Fibroblast of lung (primary cell): ENCODE measurements around the gene ASXL1. TPM values are rescaled to one million over a fixed set of nuclear protein-coding genes. Genes with fewer than 3 reads are reported as not detected.

ENCODE experiments used
- DNase-seq, 2 donors: peaks; one replicate each; pipeline versions ENCODE4 v3.0.0 to v3.0.0-alpha.2; 2010; ENCODE audit warnings: low read depth in 2 of 2
- H2AFZ ChIP-seq: 2 replicates; pipeline ENCODE4 v1.5.1; 2012; ENCODE audit warnings: low read length, control low read depth, inconsistent platforms
- H3K27ac ChIP-seq: 2 replicates; pipeline ENCODE4 v1.5.1; 2011; ENCODE audit warnings: low read length, control low read depth; ENCODE audit not compliant: insufficient read depth
- H3K27me3 ChIP-seq: 2 replicates; pipeline ENCODE4 v1.5.1; 2011; ENCODE audit warnings: mild to moderate bottlenecking, low read length; ENCODE audit not compliant: control insufficient read depth, insufficient read depth
- H3K36me3 ChIP-seq: 2 replicates; pipeline ENCODE4 v1.5.1; 2011; ENCODE audit warnings: low read length; ENCODE audit not compliant: control insufficient read depth, insufficient read depth
- H3K4me1 ChIP-seq: 2 replicates; pipeline ENCODE4 v1.5.1; 2011; ENCODE audit warnings: low read length; ENCODE audit not compliant: control insufficient read depth, insufficient read depth; ENCODE audit errors: extremely low read depth
- H3K4me2 ChIP-seq: 2 replicates; pipeline ENCODE4 v1.5.1; 2011; ENCODE audit warnings: low read length, control low read depth; ENCODE audit not compliant: insufficient read depth; ENCODE audit errors: extremely low read depth
- H3K4me3 ChIP-seq, 4 experiments: fragments of 200-600 bp in 1 of 4; sonication (generic) in 1 of 4; replicated peaks in 1 of 4; 2 replicates each; pipeline ENCODE4 v1.5.1; 2011 to 2016; ENCODE audit warnings: low read length in 4 of 4, low read depth in 3 of 4, mild to moderate bottlenecking in 3 of 4, control low read depth in 2 of 4, inconsistent platforms in 1 of 4, mixed read lengths in 1 of 4; ENCODE audit not compliant: insufficient read depth in 1 of 4; ENCODE audit errors: control extremely low read depth in 1 of 4
- H3K79me2 ChIP-seq: 2 replicates; pipeline ENCODE4 v1.5.1; 2012; ENCODE audit warnings: mild to moderate bottlenecking, low read length, inconsistent platforms; ENCODE audit not compliant: control insufficient read depth, insufficient read depth
- H3K9ac ChIP-seq: 2 replicates; pipeline ENCODE4 v1.5.1; 2011; ENCODE audit warnings: mild to moderate bottlenecking, low read length, control low read depth; ENCODE audit not compliant: insufficient read depth
- H3K9me3 ChIP-seq: 2 replicates; pipeline ENCODE4 v1.5.1; 2012; ENCODE audit warnings: low read depth, low read length; ENCODE audit not compliant: control insufficient read depth, insufficient read depth
- H4K20me1 ChIP-seq: 2 replicates; pipeline ENCODE4 v1.5.1; 2011; ENCODE audit warnings: low read length; ENCODE audit not compliant: control insufficient read depth, insufficient read depth; ENCODE audit errors: extremely low read depth
- EZH2 ChIP-seq: IDR thresholded peaks from 2 replicates; pipeline ENCODE4 v1.5.1; 2012; ENCODE audit warnings: low read length, control low read depth, mild to moderate bottlenecking; ENCODE audit errors: missing control alignments
- polyA plus RNA-seq, 2 donors: library from polyadenylated mRNA; depleted of rRNA in 1 of 2; stranded (reverse) in 1 of 2; unstranded in 1 of 2; fragments of >200 nt; gene quantifications; 2 replicates each; pipeline ENCODE4 v1.2.1, GENCODE V29; 2011 to 2012; ENCODE audit warnings: missing spikeins in 1 of 2
- total RNA-seq: library from RNA; depleted of rRNA; stranded (reverse); fragments of >200 nt; gene quantifications from 2 replicates; pipeline ENCODE4 v1.2.1, GENCODE V29; 2014
- TF ChIP-seq, protein P1 (sequence below), 2 donors: IDR thresholded peaks in 1 of 2; conservative IDR thresholded peaks in 1 of 2; 1 replicate in 1 of 2; 2 replicates in 1 of 2; pipeline ENCODE4 v1.5.1; 2011 to 2012; ENCODE audit warnings: low read length in 2 of 2, control low read depth in 1 of 2, inconsistent platforms in 1 of 2, low read depth in 1 of 2, mild to moderate bottlenecking in 1 of 2

Gene ASXL1
- total and polyA plus RNA-seq, 2 donors (not counting 1 experiment from before 2014, with no cell fraction given), result 38.0 to 41.1 TPM

DNA sequence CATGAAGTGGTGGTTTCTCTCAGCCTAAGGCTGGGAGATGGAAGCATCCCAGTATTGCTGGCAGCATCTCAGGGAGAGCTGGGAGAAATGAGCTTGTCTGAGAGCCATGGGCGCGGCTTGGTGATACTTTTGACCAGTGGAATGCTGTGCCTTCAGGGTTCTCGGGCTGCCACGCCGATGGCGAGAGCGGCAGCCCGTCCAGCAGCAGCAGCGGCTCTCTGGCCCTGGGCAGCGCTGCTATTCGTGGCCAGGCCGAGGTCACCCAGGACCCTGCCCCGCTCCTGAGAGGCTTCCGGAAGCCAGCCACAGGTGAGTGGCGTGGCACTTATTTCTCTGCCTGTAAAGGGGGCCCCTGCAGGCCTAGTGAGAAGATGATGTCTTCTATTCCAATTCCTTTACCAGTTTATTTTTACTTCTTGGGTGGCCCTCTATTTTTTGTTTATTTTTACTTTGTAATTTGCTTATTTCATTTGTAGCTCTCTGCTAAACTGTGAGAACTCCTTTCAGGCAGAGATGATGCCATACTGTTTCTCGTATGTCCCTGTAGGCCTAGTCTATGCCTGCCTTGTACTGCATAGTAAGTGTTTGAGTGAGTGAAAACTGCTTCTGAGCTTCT, 71.7 kb downstream of the ASXL1 start:
- Histone ChIP-seq H3K4me2 (no peak overlapping the region), H3K9me3 (no peaks in the 10 kb centered on the region), H2AFZ (no peak overlapping the region), H3K79me2 (peaks cover 9% of the 10 kb centered on the region), H4K20me1 (peaks cover 2% of the 10 kb centered on the region), H3K27ac (no peak overlapping the region), H3K4me1 (no peaks in the 10 kb centered on the region), H3K36me3 (peaks cover 28% of the 10 kb centered on the region), H3K9ac (no peak overlapping the region), H3K4me3 (no peak overlapping the region), H3K27me3 (no peaks in the 10 kb centered on the region)
- peak in 1 of 2 donors; percentile 15 for DNase-seq
- TF ChIP-seq, protein P1, sequence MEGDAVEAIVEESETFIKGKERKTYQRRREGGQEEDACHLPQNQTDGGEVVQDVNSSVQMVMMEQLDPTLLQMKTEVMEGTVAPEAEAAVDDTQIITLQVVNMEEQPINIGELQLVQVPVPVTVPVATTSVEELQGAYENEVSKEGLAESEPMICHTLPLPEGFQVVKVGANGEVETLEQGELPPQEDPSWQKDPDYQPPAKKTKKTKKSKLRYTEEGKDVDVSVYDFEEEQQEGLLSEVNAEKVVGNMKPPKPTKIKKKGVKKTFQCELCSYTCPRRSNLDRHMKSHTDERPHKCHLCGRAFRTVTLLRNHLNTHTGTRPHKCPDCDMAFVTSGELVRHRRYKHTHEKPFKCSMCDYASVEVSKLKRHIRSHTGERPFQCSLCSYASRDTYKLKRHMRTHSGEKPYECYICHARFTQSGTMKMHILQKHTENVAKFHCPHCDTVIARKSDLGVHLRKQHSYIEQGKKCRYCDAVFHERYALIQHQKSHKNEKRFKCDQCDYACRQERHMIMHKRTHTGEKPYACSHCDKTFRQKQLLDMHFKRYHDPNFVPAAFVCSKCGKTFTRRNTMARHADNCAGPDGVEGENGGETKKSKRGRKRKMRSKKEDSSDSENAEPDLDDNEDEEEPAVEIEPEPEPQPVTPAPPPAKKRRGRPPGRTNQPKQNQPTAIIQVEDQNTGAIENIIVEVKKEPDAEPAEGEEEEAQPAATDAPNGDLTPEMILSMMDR (conservative IDR thresholded peaks at IDR 0.05 in 1 of 2, IDR thresholded peaks at IDR 0.05 in 1 of 2; ENCODE audit: low read depth in 1 of 2, low read length in 2 of 2), result no peak
- no peak for TF ChIP-seq EZH2

DNA sequence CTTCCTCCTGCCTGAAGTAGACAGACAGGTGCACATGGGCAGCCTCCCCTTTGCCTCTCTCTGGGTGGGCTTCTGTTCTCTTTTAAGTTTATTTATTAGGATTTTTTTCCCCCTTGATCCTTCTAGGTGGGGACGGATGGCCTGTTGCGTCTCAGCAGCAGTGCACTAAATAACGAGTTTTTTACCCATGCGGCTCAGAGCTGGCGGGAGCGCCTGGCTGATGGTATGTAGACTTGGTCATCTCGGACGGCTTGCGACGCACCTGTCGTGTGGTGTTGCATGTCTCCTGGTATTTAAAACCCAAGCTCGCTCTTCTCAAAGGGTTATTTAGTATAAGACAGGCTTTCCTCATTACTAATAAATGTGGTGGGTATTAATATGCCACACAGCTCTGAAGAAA, 73.3 kb downstream of the ASXL1 start:
- H3K4me3 ChIP-seq, result no peak overlapping the region
- no peak overlapping the region for H2AFZ ChIP-seq
- peaks cover 4% of the 10 kb centered on the region for H3K79me2 ChIP-seq
- DNase-seq, result no peak
- no peak overlapping the region for H3K9ac ChIP-seq
- H3K36me3 ChIP-seq, result peaks cover 40% of the 10 kb centered on the region
- no peaks in the 10 kb centered on the region for H3K9me3 ChIP-seq
- TF ChIP-seq, protein P1 (conservative IDR thresholded peaks at IDR 0.05 in 1 of 2, IDR thresholded peaks at IDR 0.05 in 1 of 2; ENCODE audit: low read depth in 1 of 2, low read length in 2 of 2), result no peak
- no peak for TF ChIP-seq EZH2
- no peak overlapping the region for H3K27ac ChIP-seq
- no peaks in the 10 kb centered on the region for H3K27me3 ChIP-seq
- H3K4me1 ChIP-seq, result no peaks in the 10 kb centered on the region
- H3K4me2 ChIP-seq, result no peak overlapping the region
- H4K20me1 ChIP-seq, result no peaks in the 10 kb centered on the region

DNA sequence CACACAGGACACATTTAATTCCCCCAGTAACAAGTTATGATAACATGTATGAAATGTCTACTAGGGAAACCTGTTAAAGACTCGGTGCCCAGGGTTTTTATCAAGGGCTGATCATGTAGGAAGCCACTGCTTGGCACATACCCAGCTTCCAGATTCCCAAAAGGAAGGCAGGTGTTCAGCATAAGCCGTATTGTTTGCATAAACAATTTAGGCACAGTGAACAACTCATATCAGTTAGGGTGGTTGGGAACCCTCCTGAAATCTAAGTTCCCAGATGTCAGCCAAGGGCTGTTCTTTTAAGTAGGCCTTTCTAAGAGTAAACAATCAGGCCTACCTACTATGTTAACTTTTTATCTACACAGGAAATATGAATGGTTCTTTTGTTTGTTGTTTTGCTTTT, 74.1 kb downstream of the ASXL1 start:
- Histone ChIP-seq H3K4me2 (no peak overlapping the region), H3K79me2 (no peaks in the 10 kb centered on the region), H3K4me1 (no peaks in the 10 kb centered on the region), H3K27ac (no peak overlapping the region), H2AFZ (no peak overlapping the region), H3K9ac (no peak overlapping the region), H3K36me3 (peaks cover 44% of the 10 kb centered on the region), H3K4me3 (no peak overlapping the region), H3K9me3 (no peaks in the 10 kb centered on the region), H3K27me3 (no peaks in the 10 kb centered on the region), H4K20me1 (no peaks in the 10 kb centered on the region)
- TF ChIP-seq EZH2, result no peak
- TF ChIP-seq, protein P1 (conservative IDR thresholded peaks at IDR 0.05 in 1 of 2, IDR thresholded peaks at IDR 0.05 in 1 of 2; ENCODE audit: low read depth in 1 of 2, low read length in 2 of 2), result no peak
- DNase-seq, result no peak
